GM18519 (cell line): ENCODE results near the gene RNF34.
A peak's percentile ranks its signal among the peaks of the same experiment; 100 is the strongest.
"Not testable (repeated sequence)": the region's sequence is repeated elsewhere in the genome, so short reads cannot be mapped to it uniquely, and the experiment has no call there.

ENCODE experiments used
- ATAC-seq: cut with Tn5 transposase; IDR thresholded peaks from one replicate; pipeline ENCODE4 v1.9.1; 2021; ENCODE audit warnings: mild to moderate bottlenecking, moderate library complexity; ENCODE audit not compliant: unreplicated experiment, low FRiP score

RNF34 gene

DNA sequence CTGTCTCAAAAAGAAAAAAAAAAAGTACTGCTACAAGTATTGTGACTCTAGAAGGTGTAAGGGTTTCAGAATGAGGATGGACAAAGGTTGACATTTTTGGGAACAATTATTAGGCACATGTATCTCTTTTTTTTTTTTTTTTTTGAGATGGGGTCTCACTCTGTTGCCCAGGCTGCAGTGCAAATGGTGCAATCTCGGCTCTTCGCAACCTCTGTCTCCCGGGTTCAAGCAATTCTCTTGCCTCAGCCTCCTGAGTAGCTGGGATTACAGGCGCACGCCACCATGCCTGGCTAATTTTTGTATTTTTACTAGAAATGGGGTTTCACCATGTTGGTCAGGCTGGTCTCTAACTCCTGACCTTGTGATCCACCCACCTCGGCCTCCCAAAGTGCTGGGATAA, 15.0 kb upstream of the RNF34 start:
- ATAC-seq = not testable (repeated sequence)

GRCh38 chr12:121388421-121388981, 11.4 kb upstream of the RNF34 start:
- no peak for ATAC-seq

DNA sequence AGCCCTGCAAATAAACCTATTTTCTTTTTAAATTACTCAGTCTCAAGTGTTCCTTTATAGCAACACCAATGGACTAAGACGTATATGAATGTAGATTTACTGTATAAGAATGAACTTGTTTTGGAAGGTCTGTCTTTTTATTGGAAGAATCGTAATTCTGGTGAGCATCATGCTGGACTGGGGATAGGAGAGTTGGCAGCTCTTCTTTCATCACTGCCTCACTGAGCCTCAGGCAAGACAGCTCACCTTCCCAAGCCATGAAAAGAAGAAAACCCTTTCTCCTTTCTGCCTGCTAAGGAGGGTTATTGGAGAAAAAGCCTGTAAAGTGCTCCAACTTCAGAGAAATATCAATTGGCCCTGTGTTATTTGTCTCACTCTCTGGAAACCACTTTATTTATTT, 9.1 kb upstream of the RNF34 start:
- ATAC-seq = no peak

DNA sequence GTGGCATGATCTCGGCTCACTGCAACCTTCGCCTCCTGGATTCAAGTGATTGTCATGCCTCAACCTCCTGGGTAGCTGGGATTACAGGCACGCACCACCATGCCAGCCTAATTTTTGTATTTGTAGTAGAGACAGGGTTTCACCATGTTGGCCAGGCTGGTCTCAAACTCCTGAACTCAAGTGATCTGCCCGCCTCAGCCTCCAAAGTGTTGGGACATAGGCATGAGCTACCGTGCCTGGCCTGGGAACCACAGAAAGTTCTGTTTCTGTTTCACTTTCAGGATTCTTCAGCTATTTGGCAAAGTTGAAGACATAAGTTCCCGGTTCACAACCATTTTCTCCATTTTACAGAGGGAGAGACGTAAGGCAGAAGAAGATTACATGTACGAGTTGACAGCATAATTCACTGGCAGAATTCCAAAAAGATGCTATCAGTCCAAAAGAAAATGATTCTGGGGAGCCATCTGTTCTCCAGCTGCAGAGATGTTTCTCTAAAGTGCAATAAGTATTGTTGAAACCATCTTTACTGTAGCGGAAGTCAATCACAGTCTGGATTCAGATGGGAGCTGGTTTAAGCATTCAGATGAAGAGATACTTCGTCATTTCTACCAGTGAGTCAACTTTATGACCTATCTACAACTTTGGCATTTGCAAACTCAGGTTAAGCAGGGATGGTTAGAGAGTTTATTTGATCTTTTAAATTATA, 8.1 kb upstream of the RNF34 start:
- ATAC-seq = no peak

DNA sequence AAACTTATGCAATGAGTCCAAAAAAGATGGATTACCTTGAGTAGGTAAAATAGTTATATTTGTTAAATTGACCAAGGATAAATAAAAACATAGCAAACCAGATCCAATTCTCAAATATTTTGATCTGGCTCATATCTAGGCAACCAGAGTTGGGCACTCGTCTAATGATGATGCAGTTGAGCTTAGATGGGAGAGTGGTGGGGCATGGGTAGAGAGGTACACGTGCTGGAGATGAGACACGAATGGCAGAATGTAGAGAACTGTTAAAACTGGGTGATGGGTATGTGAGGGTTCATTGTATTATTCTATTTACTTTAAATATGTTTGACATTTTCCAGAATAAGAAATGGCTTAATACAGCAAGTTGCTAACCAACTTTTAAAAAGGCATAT, 7.6 kb upstream of the RNF34 start:
- ATAC-seq = no peak

- ATAC-seq = no peak
These were observed 2.4 kb upstream of the RNF34 start for GRCh38 chr12:121397521-121397920.

DNA sequence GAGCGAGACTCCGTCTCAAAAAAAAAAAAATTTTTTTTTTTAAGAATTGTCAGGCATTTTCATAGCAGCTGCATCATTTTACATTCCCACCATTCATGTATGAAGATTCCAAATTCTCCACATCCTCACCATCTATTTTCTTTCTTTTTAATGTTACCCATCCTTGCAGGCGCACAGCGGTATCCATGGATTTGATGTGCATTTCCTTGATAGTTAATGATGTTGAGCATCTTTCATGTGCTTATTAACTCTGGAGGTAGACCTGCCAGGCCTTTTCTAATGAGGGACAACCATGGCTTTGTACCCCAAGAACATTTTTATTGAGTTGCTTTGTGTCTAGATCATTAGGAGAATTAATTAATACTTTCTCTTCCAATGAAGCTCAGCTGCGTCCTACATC, 1.6 kb upstream of the RNF34 start:
- no peak for ATAC-seq

- ATAC-seq = peak; percentile 12
These were observed 618 bp downstream of the RNF34 start for GRCh38 chr12:121400332-121401139.

- no peak for ATAC-seq
These were observed 3.8 kb downstream of the RNF34 start for GRCh38 chr12:121403721-121404120.

- ATAC-seq = no peak
These were observed 4.8 kb downstream of the RNF34 start for GRCh38 chr12:121404734-121405133.

DNA sequence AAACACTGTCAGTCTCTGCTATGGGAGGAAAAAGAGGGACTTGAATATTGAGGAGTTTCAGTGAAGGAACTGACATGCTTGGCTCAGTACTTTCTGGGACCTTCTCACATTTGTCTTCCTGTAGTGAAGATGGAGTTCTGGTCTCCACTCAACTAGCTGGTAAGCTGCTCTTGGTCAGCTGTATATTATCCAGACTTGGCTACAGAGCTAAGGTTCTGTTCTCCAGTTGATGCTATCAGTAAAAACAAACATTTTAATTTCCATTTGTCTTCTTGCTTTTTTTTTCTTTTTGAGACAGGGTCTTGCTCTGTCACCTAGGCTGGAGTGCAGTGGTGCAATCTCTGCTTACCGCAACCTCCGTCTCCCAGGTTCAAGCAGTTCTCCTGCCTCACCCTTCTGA, 5.3 kb downstream of the RNF34 start:
- ATAC-seq = no peak

DNA sequence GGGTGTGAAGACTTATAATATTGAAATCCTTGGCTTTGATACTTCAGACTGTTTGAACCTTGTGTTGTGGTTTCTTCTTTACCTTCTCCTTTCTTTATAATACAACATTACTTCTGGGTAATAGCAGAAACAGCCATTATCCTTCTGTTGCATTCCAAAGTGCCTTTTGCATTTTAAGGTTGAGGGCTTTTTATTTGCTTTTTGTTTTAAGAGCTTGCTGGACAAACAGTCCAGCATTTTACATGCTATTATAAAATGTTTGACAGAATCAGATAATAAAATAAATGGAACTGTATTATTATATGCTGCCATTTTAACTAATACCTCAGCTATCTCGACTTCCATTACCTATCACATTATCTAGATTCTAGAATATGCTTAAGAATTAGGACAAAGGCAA, 14.0 kb downstream of the RNF34 start:
- no peak for ATAC-seq

GRCh38 chr12:121417847-121418246, 17.9 kb downstream of the RNF34 start:
- no peak for ATAC-seq

GRCh38 chr12:121420109-121420508, 20.2 kb downstream of the RNF34 start:
- no peak for ATAC-seq

DNA sequence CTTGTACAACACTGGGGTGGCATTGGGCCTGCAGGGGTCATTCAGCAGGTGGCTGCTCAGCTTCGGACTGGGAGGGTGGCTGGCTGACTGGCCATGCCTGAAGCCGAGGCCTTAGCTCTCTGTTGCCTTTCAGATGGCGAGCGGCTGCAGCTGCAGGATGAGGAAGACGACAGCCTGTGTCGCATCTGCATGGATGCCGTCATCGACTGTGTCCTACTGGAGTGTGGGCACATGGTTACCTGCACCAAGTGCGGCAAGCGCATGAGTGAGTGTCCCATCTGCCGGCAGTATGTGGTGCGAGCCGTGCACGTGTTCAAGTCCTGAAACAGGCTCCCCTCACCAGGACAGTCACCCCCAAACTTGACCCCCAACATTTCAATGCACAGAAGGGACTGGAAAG, 23.3 kb downstream of the RNF34 start:
- ATAC-seq = no peak

- ATAC-seq = no peak
These were observed 24.0 kb downstream of the RNF34 start for GRCh38 chr12:121423682-121424623.

DNA sequence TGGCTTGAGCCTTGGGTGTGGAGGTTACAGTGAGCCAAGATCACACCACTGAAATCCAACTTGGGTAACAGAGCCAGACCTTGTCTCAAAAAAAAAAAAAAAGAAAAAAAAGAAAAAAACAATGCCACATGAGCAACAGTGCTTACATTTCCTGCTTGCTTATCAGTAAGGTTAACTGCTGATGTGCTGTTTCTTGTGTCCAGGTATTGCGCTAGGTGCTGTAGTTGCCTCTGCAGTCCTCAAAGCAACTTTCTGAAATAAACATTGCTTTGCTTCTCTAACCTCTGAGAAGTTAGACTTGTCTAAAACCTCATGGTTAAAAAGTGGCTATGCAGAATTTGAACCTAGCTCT, 24.7 kb downstream of the RNF34 start:
- no peak for ATAC-seq

- ATAC-seq = no peak
These were observed 27.7 kb downstream of the RNF34 start for GRCh38 chr12:121427556-121428050.

DNA sequence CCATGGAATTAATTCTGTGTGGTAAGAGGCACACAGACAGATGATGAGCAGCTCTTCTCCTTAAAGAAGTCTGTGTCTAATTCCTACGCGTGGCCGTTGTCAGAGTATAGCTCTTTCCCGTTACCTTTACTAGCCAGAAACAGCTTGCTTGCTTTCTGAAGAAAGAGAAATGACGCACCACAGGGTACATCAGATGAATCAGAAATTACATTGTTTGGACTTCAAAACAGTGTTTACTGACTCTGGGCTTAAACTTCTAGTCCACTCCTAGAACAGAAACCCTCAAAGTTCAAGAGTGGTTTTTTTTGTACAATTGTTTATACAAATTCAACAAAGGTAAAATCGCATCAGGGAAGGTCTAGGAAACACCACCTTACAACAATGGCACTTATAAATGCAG, 29.0 kb downstream of the RNF34 start:
- no peak for ATAC-seq

GRCh38 chr12:121430833-121431415, 31.0 kb downstream of the RNF34 start:
- ATAC-seq = no peak
